OCI-M2 (cell line): Measurements from ENCODE around the gene KLRF1.
"Not testable (repeated sequence)": the region's sequence is repeated elsewhere in the genome, so short reads cannot be mapped to it uniquely, and the experiment has no call there.

Source experiments
- DNase-seq: peaks from one replicate; lab custom pipeline; 2025; ENCODE audit not compliant: unreplicated experiment; lab: John Stamatoyannopoulos, UW

Gene KLRF1

GRCh38 chr12:9868951-9869306 is 41.6 kb downstream of the KLRF1 start:
- no peak for DNase-seq

- no peak for DNase-seq
These were observed 42.3 kb downstream of the KLRF1 start, which contains the start of gene CLEC2B for GRCh38 chr12:9869307-9870161. Gene CLEC2B (minus strand): TSS chr12:9869354.

GRCh38 chr12:9870286-9870866 is 43.1 kb downstream of the KLRF1 start:
- DNase-seq: no peak

- DNase-seq: no peak
These were observed 44.9 kb downstream of the KLRF1 start for GRCh38 chr12:9872162-9872561.

- no peak for DNase-seq
These were observed 45.5 kb downstream of the KLRF1 start for GRCh38 chr12:9872742-9873141.

- DNase-seq: not testable (repeated sequence)
These were observed 48.8 kb downstream of the KLRF1 start for GRCh38 chr12:9876120-9876519.

- no peak for DNase-seq
These were observed 53.3 kb downstream of the KLRF1 start for GRCh38 chr12:9880532-9881078.

- DNase-seq: no peak
These were observed 54.0 kb downstream of the KLRF1 start, which contains the start of gene KLRF2 for GRCh38 chr12:9881246-9881645. Gene KLRF2 (plus strand): TSS chr12:9881489. CDS start chr12:9881596, 107 bp downstream.

GRCh38 chr12:9881988-9882387 is 54.7 kb downstream of the KLRF1 start:
- DNase-seq: no peak

- DNase-seq: no peak
These were observed 55.9 kb downstream of the KLRF1 start for GRCh38 chr12:9883175-9883574.

- no peak for DNase-seq
These were observed 61.5 kb downstream of the KLRF1 start for GRCh38 chr12:9888665-9889273.
